ENCODE data around the gene FOXO6. TPM values are rescaled to one million over a fixed set of nuclear protein-coding genes. Genes with fewer than 3 reads are reported as not detected.

FOXO6 gene
- total and polyA plus RNA-seq, 2 of the 13 experiments (the other 11 are each of a cell fraction or from before 2014, with no cell fraction given): 0.13 TPM; not detected in 1

DNA sequence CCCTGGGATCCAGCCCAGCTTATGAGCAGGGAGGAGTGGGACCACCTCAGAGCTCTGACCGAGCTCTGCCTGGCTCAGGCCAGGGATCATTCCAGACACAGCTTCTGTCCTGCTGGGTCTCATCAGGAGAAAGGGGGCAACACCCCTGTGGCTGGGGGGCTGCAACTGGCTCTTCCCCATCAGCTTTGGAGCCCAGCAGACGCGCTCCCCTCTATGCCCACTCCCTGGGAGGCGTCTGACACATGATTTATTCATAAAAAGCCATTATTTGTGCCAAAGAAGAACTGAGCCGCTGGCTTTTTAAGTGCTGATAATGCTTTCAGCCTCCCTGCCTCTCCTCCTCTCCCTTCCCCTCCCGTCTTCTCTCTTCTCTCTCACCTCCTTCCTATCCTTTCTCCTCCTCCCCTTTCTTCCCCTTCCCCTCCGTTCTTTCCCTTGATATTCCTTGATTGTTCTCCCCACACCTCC, 25.0 kb downstream of the FOXO6 start (continued):
- TF ChIP-seq CCDC6 (CRISPR knock-in tag; IDR thresholded peaks at IDR 0.05) (no peak), FOXC1 (CRISPR knock-in tag; IDR thresholded peaks at IDR 0.05; ENCODE audit: borderline replicate concordance) (no peak), ZBED4 (CRISPR knock-in tag; IDR thresholded peaks at IDR 0.05; ENCODE audit: borderline replicate concordance) (no peak)
- TF ChIP-seq, protein P1, sequence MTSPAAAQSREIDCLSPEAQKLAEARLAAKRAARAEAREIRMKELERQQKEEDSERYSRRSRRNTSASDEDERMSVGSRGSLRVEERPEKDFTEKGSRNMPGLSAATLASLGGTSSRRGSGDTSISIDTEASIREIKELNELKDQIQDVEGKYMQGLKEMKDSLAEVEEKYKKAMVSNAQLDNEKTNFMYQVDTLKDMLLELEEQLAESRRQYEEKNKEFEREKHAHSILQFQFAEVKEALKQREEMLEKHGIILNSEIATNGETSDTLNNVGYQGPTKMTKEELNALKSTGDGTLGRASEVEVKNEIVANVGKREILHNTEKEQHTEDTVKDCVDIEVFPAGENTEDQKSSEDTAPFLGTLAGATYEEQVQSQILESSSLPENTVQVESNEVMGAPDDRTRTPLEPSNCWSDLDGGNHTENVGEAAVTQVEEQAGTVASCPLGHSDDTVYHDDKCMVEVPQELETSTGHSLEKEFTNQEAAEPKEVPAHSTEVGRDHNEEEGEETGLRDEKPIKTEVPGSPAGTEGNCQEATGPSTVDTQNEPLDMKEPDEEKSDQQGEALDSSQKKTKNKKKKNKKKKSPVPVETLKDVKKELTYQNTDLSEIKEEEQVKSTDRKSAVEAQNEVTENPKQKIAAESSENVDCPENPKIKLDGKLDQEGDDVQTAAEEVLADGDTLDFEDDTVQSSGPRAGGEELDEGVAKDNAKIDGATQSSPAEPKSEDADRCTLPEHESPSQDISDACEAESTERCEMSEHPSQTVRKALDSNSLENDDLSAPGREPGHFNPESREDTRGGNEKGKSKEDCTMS (CRISPR knock-in tag; conservative IDR thresholded peaks at IDR 0.05): no peak

GRCh38 chr1:41387667-41388091, 26.4 kb downstream of the FOXO6 start:
- Histone ChIP-seq H2AFZ (ENCODE audit: low read length) (no peak overlapping the region), H3K36me3 (replicated peaks in 1 of 2; ENCODE audit: control insufficient read depth in 1 of 2, insufficient read depth in 2 of 2, low read length in 2 of 2) (no peaks in the 10 kb centered on the region), H3K9ac (ENCODE audit: insufficient read depth, low read depth, low read length) (no peak overlapping the region), H3K4me3 (replicated peaks in 1 of 3; ENCODE audit: insufficient read depth in 1 of 3, low read depth in 2 of 3, low read length in 3 of 3) (no peak overlapping the region), H3K9me3 (ENCODE audit: low read length) (no peaks in the 10 kb centered on the region), H4K20me1 (ENCODE audit: insufficient read depth, low read length) (no peaks in the 10 kb centered on the region), H3K79me2 (ENCODE audit: insufficient read depth, low read length) (no peaks in the 10 kb centered on the region), H3K4me2 (ENCODE audit: low read depth, low read length) (no peak overlapping the region), H3K4me1 (ENCODE audit: insufficient read depth, low read length) (no peaks in the 10 kb centered on the region), H3K27me3 (ENCODE audit: control insufficient read depth in 1 of 2, insufficient read depth in 2 of 2, low read length in 2 of 2) (peaks cover 4 to 43% of the 10 kb centered on the region in 2 experiments; a peak in 3 of 5 replicates), H3K27ac (ENCODE audit: extremely low read length, insufficient read depth, low read length) (no peak overlapping the region)
- intact Hi-C loops (cut with micrococcal nuclease; ENCODE audit: unreplicated experiment): no loop called here
- in situ Hi-C loops (cut with HindIII; ENCODE audit: extremely low pct_ligation_motif_present, low pct_unique_long_range_greater_than_20kb): no loop called here
- no TSS peak for BruUV-seq (replicated peaks)
- 3% methylated on average over 9 of the region's 10 CpGs for WGBS (ENCODE audit: low lambda C conversion rate)
- DNase-seq (ENCODE audit: low spot score) (no peak), ATAC-seq (no peak), FAIRE-seq (no peak)
- POLR2A ChIA-PET: no interaction called here
- CTCF ChIA-PET (ENCODE audit: low intra/inter-chr PET ratio, low total read pairs): no interaction called here
- TF ChIP-seq CHD2 (IDR thresholded peaks at IDR 0.05; ENCODE audit: low read depth, low read length): no peak
- TF ChIP-seq, protein P2, sequence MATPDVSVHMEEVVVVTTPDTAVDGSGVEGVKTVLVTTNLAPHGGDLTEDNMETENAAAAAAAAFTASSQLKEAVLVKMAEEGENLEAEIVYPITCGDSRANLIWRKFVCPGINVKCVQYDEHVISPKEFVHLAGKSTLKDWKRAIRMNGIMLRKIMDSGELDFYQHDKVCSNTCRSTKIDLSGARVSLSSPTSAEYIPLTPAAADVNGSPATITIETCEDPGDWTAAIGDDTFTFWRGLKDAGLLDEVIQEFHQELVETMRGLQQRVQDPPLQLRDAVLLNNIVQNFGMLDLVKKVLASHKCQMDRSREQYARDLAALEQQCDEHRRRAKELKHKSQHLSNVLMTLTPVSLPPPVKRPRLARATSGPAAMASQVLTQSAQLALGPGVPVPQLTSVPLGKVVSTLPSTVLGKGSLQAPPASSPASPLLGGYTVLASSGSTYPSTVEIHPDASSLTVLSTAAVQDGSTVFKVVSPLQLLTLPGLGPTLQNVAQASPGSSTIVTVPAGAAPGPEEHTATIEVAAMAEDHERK (CRISPR knock-in tag; IDR thresholded peaks at IDR 0.05; ENCODE audit: low read depth): no peak
- TF ChIP-seq ZSCAN25 (CRISPR knock-in tag; IDR thresholded peaks at IDR 0.05): no peak
- TF ChIP-seq MED8 (CRISPR knock-in tag; IDR thresholded peaks at IDR 0.05; ENCODE audit: insufficient replicate concordance): no peak
- no peak for TF ChIP-seq ZNF572 (CRISPR knock-in tag; IDR thresholded peaks at IDR 0.05)
- no peak for TF ChIP-seq ESRRA (CRISPR knock-in tag; IDR thresholded peaks at IDR 0.05; ENCODE audit: low read depth)
- TF ChIP-seq PRDM15 (CRISPR knock-in tag; IDR thresholded peaks at IDR 0.05): no peak

Data from HepG2 (cell line).